OCI-LY7 (cell line): ENCODE results near the gene PKD1L1. TPM values are rescaled to one million over a fixed set of nuclear protein-coding genes. Genes with fewer than 3 reads are reported as not detected.

Experiments
- BruUV-seq: library from RNA; stranded (reverse); fragments of 400-500 nt; replicated peaks from 2 replicates; lab custom pipeline; 2021; lab: Mats Ljungman, UMichigan
- CTCF ChIA-PET: fragments of 300-600 bp; sonication (Branson Sonifier 250); formaldehyde crosslinking; loops from one replicate; lab custom pipeline; 2022; ENCODE audit warnings: antibody characterized with exemption; ENCODE audit not compliant: unreplicated experiment; lab: Charles Lee
- POLR2A ChIA-PET: fragments of 300-600 bp; sonication (Branson Sonifier 250); formaldehyde crosslinking; loops from one replicate; lab custom pipeline; 2022; ENCODE audit warnings: antibody characterized with exemption; lab: Charles Lee
- DNase-seq: peaks from one replicate; pipeline ENCODE4 v3.0.0-alpha.2; 2015; ENCODE audit warnings: low spot score
- H2AFZ ChIP-seq: fragments of 200-600 bp; sonication (generic), shearing (Covaris generic); 2 replicates; pipeline ENCODE4 v1.6.1; 2014; ENCODE audit warnings: mild to moderate bottlenecking, antibody characterized with exemption, low read length, moderate library complexity
- H3K27ac ChIP-seq: fragments of 200-600 bp; sonication (generic); 2 replicates; pipeline ENCODE4 v1.5.1; 2014; ENCODE audit warnings: mixed run types, low read depth, mild to moderate bottlenecking, moderate library complexity, low read length, inconsistent platforms; ENCODE audit not compliant: poor library complexity, severe bottlenecking
- H3K36me3 ChIP-seq: fragments of 200-600 bp; sonication (generic); 2 replicates; pipeline ENCODE4 v1.6.1; 2014; ENCODE audit warnings: mild to moderate bottlenecking, antibody characterized with exemption, low read length, moderate library complexity, mixed read lengths; ENCODE audit not compliant: insufficient read depth
- H3K4me1 ChIP-seq: fragments of 200-600 bp; sonication (generic); 2 replicates; pipeline ENCODE4 v1.5.1; 2014; ENCODE audit warnings: mild to moderate bottlenecking, low read length; ENCODE audit not compliant: insufficient read depth, poor library complexity, severe bottlenecking
- H3K4me2 ChIP-seq: fragments of 200-600 bp; sonication (generic); 2 replicates; pipeline ENCODE4 v1.6.1; 2014; ENCODE audit warnings: mild to moderate bottlenecking, low read length
- H3K4me3 ChIP-seq: fragments of 200-600 bp; sonication (generic); 2 replicates; pipeline ENCODE4 v1.5.1; 2014; ENCODE audit warnings: mild to moderate bottlenecking, low read depth, low read length; ENCODE audit not compliant: poor library complexity, severe bottlenecking
- H3K79me2 ChIP-seq: fragments of 200-600 bp; sonication (generic); 2 replicates; pipeline ENCODE4 v1.6.1; 2016; ENCODE audit warnings: low read depth, mild to moderate bottlenecking, low read length, moderate library complexity, mixed read lengths; ENCODE audit not compliant: insufficient read depth
- H3K9me2 ChIP-seq: fragments of 200-600 bp; sonication (generic); 2 replicates; pipeline ENCODE4 v1.6.1; 2016; ENCODE audit warnings: mild to moderate bottlenecking, low read length, mixed read lengths; ENCODE audit not compliant: insufficient read depth
- H3K9me3 ChIP-seq: fragments of 200-600 bp; sonication (generic); 2 replicates; pipeline ENCODE4 v1.6.1; 2014; ENCODE audit warnings: mild to moderate bottlenecking, mixed run types, low read length, mixed read lengths
- H4K20me1 ChIP-seq: fragments of 200-600 bp; sonication (generic); 2 replicates; pipeline ENCODE4 v1.6.1; 2014; ENCODE audit warnings: mild to moderate bottlenecking, antibody characterized with exemption, low read length, moderate library complexity, mixed read lengths; ENCODE audit not compliant: insufficient read depth
- CTCF ChIP-seq: fragments of 200-600 bp; sonication (generic); conservative IDR thresholded peaks from 2 replicates; pipeline ENCODE4 v1.5.1; 2014; ENCODE audit warnings: mild to moderate bottlenecking, antibody characterized with exemption, low read length, moderate library complexity, mixed read lengths
- EZH2phosphoT487 ChIP-seq: fragments of 200-600 bp; sonication (generic); IDR thresholded peaks from 2 replicates; pipeline ENCODE4 v1.6.1; 2018; ENCODE audit warnings: low read depth, borderline replicate concordance, mild to moderate bottlenecking, mixed run types, antibody characterized with exemption, low read length, moderate library complexity, mixed read lengths
- intact Hi-C: fragments of 100-400 bp; cut with micrococcal nuclease; formaldehyde crosslinking; loops from one replicate; pipeline ENCODE4 v1.10.0; 2022; ENCODE audit not compliant: unreplicated experiment
- total RNA-seq, 2 experiments: library from RNA; depleted of rRNA in 1 of 2; stranded (reverse); fragments of >200 nt in 1 of 2; shearing (Covaris generic) in 1 of 2; gene quantifications; 2 replicates each; pipeline ENCODE4 v1.2.3, GENCODE V29; 2014 to 2022

The PKD1L1 gene
- total RNA-seq, 2 experiments from 2014 or later: 0.19 to 0.63 TPM

GRCh38 chr7:47905076-47905920 is 43.0 kb downstream of the PKD1L1 start:
- ChIA-PET POLR2A (no interaction called here), CTCF (interaction anchor here (0.6 kb wide), 1 partner anchor 87 kb away, joined by 4 read pairs; no protein-coding TSS in a partner anchor)
- no peak for TF ChIP-seq CTCF
- TF ChIP-seq EZH2phosphoT487: no peak
- Histone ChIP-seq H3K9me3 (no peaks in the 10 kb centered on the region), H3K4me3 (no peak overlapping the region), H2AFZ (no peak overlapping the region), H3K36me3 (no peaks in the 10 kb centered on the region), H3K27ac (no peak overlapping the region), H3K9me2 (no peaks in the 10 kb centered on the region), H3K4me1 (no peaks in the 10 kb centered on the region), H3K4me2 (no peak overlapping the region), H4K20me1 (no peaks in the 10 kb centered on the region), H3K79me2 (no peaks in the 10 kb centered on the region)
- no peak for DNase-seq
- intact Hi-C loops: no loop called here
- BruUV-seq: no TSS peak

DNA sequence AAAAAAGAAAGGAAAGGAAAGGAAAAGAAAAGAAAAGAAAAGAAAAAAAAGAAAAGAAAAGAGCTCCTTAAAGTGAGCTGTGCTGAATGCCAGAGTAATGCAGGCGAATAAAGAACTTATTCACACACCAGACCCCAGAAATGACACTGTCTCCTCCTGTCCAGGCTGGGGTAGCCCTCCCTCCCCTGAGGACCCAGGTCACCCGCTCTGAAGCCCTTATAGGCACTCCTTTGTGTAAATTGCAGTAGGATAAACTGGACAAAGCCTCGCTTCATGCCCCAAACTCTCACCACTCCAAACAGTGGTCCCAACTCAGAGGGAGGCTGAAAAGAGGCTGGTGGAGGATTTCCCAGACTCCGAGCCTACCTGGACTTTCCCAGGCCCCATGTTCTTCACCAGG is 46.3 kb downstream of the PKD1L1 start:
- TF ChIP-seq CTCF: no peak
- no peak for TF ChIP-seq EZH2phosphoT487
- H3K9me2 ChIP-seq: no peaks in the 10 kb centered on the region
- H3K4me2 ChIP-seq: no peak overlapping the region
- H4K20me1 ChIP-seq: no peaks in the 10 kb centered on the region
- H3K4me3 ChIP-seq: no peak overlapping the region
- no peak overlapping the region for H2AFZ ChIP-seq
- no peaks in the 10 kb centered on the region for H3K9me3 ChIP-seq
- H3K79me2 ChIP-seq: no peaks in the 10 kb centered on the region
- no peak for DNase-seq
- BruUV-seq: no TSS peak
- ChIA-PET POLR2A (no interaction called here), CTCF (no interaction called here)
- no peaks in the 10 kb centered on the region for H3K4me1 ChIP-seq
- no peaks in the 10 kb centered on the region for H3K36me3 ChIP-seq
- intact Hi-C loops: no loop called here
- H3K27ac ChIP-seq: no peak overlapping the region

DNA sequence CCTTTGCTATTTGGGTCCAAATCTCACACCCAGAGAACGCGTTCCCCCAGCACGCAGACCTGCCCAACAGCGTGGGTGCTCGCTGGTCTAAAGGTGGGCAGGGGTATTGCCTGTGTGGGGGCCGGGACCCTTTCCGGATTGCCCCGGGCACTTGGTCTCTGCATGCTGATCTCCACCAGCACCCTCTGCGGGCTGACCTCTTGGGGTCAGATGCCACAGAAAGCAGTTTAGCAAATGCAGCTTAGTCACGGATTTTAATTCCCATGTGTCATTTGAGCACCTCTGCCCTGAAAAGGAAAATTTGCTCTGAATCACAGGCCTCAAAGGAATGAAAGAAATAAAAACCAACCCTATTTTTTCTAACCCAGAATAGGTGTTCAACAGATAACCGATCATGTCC is 46.7 kb downstream of the PKD1L1 start:
- no peak overlapping the region for H3K27ac ChIP-seq
- ChIA-PET POLR2A (no interaction called here), CTCF (no interaction called here)
- no peaks in the 10 kb centered on the region for H3K4me1 ChIP-seq
- intact Hi-C loops: no loop called here
- H3K4me3 ChIP-seq: no peak overlapping the region
- H3K9me2 ChIP-seq: no peaks in the 10 kb centered on the region
- H2AFZ ChIP-seq: no peak overlapping the region
- no peaks in the 10 kb centered on the region for H3K79me2 ChIP-seq
- BruUV-seq: no TSS peak
- DNase-seq: no peak
- no peaks in the 10 kb centered on the region for H3K36me3 ChIP-seq
- no peaks in the 10 kb centered on the region for H4K20me1 ChIP-seq
- H3K4me2 ChIP-seq: no peak overlapping the region
- TF ChIP-seq EZH2phosphoT487: no peak
- no peaks in the 10 kb centered on the region for H3K9me3 ChIP-seq
